ENCODE results near the gene KRTAP5-5.

DNA sequence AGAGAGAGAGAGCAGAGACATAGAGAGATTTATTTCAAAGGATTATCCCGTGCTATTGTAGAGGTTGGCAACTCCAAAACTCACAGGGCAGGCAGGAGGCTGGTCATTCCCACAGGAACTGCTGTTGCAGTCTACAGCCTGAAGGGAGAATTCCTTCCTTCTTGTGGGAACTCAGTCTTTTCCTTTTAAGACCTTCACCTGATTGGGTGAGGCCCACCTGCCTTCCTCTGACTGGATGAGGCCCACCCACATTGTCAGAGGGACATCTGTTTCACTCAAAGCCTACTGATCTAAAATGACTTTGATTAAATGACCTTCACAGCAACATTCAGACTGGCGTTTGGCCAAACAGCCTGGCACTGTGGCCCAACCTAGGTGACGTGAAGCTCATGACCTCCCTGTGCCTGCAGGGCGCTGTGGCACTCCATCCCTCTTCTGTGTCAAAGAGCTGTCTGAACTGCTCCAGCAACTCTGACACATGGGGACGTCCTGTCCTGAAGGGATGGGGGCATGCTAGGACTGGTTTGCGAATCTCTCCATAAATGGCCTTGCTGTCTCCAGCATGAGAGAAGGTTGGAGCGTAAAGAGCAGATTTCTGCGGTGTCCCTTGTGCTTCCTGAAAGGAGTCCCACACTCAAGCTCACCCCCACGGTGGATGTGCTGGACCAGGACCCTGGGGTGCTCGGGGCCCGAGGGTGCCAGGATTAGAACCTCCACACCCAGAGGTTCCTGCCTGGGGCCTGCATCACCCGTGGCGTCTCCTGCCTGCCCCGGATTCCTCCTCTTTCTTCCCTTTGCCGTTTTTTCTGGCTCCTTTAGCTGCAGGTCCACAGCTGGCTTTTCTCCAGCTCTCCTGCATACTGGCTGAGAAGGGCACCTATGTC is 20.7 kb downstream of the KRTAP5-5 start:
- TF ChIP-seq, protein P1, sequence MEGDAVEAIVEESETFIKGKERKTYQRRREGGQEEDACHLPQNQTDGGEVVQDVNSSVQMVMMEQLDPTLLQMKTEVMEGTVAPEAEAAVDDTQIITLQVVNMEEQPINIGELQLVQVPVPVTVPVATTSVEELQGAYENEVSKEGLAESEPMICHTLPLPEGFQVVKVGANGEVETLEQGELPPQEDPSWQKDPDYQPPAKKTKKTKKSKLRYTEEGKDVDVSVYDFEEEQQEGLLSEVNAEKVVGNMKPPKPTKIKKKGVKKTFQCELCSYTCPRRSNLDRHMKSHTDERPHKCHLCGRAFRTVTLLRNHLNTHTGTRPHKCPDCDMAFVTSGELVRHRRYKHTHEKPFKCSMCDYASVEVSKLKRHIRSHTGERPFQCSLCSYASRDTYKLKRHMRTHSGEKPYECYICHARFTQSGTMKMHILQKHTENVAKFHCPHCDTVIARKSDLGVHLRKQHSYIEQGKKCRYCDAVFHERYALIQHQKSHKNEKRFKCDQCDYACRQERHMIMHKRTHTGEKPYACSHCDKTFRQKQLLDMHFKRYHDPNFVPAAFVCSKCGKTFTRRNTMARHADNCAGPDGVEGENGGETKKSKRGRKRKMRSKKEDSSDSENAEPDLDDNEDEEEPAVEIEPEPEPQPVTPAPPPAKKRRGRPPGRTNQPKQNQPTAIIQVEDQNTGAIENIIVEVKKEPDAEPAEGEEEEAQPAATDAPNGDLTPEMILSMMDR (IDR thresholded peaks at IDR 0.05; ENCODE audit: low read depth, low read length) = no peak
- no peak for TF ChIP-seq MYC (IDR thresholded peaks at IDR 0.05; ENCODE audit: low read depth, low read length)
